Activated effector memory CD4-positive, alpha-beta T cell treated with anti-CD3 and anti-CD28 coated beads, Interleukin-2, amount 50 U/mL, for 16 hours (primary cell): ENCODE data around the gene LMOD3.
A peak's percentile ranks its signal among the peaks of the same experiment; 100 is the strongest.

Source experiments
- DNase-seq: peaks from one replicate; pipeline ENCODE4 v3.0.0-alpha.2; 2020

LMOD3 gene

DNA sequence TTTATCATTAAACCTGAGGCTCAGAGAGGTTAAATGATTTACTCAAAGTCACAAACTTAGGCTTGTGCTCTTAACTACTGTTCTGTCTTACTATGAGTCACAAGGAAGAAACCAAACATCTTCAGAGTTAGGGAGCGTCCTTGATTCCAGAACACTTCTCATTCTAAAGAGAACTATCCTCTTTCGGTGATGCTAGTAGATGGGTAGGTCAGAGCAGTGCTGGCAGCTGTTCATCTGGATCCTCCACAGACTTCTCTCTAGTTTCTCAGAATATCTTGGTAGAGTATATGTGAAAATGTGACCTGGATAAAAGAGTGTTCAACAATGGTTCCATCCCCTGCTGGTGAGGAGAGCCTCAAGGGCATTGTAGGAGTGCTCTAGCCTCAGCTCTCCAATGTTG, 34.3 kb downstream of the LMOD3 start:
- no peak for DNase-seq

DNA sequence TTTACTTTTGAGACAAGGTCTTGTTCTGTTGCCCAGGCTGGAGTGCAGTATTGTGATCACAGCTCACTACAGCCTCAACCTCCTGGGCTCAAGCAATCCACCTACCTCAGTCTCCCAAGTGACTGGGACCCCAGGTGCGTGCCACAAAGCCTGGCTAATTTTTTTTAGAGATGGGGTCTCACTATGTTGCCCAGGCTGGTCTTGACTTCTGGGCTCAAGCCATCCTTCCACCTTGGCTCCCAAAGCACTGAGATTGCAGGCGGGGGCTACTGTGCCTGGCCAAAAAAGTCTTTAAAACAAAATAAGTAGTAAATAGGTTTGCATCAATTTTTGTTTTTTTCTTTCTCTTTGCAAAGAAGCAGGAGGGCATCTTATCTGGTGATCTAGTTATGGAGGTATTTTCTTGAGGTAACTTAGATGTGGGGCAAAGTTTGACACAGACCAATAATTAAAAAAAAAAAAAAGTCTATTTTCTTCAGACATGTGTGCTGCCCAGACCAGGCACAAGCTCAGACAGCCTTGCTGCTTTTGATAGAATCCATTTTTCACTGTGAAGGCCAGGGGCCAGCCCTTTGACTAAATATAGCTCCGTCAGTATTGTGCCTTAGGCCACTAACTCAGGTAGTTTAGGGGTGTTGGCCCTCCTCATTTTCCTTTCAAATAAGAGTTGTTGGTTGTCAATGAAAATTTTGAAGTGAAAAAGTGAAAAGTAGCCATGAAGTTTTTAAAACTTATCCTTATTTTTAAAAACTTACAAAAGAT, 35.2 kb downstream of the LMOD3 start:
- DNase-seq, result no peak

DNA sequence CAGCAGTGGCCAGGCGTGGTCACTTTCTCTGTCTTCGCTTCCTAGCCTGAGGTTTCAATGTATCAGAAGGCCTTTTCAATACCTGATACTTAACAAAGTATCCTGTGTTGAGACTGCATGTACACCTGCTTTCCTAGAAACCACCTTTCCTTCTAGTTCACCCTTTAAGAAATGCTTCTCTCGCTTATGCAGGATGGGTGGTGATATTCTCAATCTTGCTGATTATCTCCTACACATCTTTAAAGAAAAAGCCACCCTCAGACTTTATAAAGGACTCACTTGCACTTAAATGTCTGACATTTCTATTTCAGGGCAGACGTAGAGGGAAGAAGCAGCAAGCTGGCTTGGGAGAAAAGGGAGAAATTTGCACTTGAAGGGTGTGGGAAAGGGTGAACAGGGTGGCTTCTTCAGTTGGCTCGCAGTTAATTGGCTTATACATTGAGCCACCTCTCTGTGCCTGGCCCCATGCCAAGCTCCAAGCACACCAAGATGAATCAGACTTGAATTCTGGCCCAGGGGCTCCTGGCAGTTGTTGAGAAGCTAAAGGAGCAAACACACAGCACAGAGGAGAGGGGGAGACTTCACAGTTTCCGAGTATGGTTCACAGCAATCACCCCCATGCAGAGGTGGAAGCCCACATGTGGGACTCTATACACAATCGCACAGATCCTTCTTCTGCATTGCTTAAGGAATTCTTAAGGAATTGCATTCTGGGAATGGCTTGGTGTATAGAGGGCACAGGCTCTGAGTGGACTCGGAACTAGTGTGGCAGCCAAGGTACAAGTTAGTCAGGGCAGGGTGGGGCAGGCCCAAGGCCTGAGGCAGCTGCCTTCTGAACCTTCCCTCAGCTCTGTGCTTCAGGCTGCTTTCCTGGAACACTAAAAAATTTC, 36.3 kb downstream of the LMOD3 start:
- DNase-seq, result peak; percentile 91

DNA sequence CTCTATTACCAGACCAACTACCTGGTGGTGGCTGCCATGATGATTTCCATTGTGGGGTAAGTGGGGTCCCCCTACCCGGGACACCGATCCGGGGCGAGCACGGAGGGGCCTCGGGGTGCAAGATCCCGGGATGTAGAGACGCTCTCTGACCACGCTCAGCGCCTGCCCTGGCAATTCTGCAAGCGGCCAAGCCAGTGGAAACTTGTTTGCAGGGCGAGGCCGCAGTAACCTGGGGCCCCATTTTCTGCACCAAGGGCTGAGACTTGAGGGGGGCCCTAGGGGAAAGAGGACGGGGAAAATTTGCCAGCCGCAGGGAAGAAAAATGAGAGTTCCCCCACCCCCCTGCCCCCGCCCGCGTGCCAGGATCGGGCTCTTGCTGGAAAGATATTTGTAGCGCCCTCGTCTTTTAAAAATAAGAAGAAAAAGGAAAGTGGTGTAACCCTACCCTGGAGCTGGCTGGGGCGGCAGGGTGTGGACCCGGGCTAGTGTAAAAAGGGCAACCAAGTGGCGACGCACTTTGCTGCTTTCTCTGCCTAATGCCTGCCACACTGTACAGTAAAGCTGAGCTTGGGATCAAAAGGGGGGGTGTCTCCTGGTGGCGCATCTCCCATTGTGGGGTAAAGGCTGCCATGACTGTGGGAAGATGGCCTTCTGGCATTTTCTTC, 37.1 kb downstream of the LMOD3 start:
- peak; percentile 76 for DNase-seq

- peak; percentile 96 for DNase-seq
Measured at GRCh38 chr3:69084326-69085167, 37.8 kb downstream of the LMOD3 start, which contains the start of gene ARL6IP5. Gene ARL6IP5, plus strand, starts transcription at chr3:69084937. Its CDS starts 111 bp downstream, at chr3:69085048.

- peak; percentile 90 for DNase-seq
Measured at GRCh38 chr3:69082805-69083204, 39.6 kb downstream of the LMOD3 start.

DNA sequence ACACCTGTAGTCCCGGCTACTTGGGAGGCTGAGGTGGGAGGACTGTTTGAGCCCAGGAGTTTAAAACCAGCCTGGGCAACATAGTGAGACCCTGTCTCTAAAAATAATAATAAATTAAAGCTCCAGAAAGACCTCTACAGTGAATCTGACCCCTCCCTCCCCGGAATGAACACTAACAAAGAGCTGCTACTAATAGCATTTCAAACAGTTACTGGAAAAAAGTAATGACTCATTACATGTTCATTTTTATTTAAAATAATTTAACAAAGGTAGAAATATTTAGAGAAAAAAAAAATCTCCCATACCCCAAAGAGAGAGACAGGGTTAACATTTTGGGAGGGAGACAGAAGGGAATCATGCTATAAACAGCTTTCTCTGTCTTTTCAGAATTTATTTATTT, 40.0 kb downstream of the LMOD3 start:
- DNase-seq, result no peak

GRCh38 chr3:69081583-69082262, 40.7 kb downstream of the LMOD3 start:
- DNase-seq, result no peak

GRCh38 chr3:69080233-69080920, 42.0 kb downstream of the LMOD3 start, which contains the start of gene UBA3:
Gene UBA3, minus strand, starts transcription at chr3:69080365. Its CDS starts 12 bp downstream, at chr3:69080353.
- peak; percentile 97 for DNase-seq

DNA sequence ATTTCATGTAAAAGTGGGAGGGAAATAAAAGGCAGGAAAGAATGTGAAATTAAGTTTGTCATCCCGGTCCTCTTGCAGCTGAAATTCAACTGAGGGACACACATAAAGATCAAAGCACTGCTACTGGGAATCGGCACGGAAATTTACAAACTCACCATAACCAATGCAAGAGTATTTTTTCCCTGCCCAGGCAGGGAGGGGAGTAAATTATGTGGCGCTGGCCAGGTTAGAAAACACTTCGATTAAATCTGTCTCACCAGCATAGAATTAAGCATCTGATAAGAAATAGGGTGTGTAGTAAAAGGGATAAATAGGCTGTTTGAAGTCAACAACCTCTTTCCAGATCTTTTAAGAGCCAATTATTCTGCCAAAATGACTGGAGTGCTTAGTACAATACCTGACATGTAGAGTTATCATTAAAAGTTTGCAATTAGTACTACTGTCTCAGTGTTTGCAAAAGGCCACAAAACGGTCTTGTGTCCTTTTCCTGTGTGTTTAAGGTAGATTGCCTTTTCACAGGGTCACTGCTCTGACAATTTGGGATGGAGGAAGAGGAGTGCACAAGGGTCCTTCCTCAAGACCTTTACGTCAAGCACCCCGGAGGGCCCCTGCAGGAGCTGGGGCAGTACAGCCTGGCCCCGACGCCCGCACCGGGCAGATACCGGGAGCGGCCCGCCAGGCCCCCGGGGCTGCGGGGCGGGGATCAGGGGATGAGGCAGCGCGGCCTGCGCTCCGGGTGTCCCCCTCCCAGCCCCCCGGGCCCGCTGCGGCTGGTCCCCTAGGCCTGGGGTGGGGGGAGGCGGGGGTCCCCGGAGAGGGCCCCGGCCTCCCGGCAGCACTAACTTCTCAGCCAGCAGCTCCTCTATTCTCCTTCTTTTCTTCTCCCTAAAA, 42.9 kb downstream of the LMOD3 start:
- peak; percentile 70 for DNase-seq

GRCh38 chr3:69072928-69073327, 49.5 kb downstream of the LMOD3 start:
- no peak for DNase-seq

- DNase-seq, result no peak
Measured at GRCh38 chr3:69066121-69066520, 56.3 kb downstream of the LMOD3 start.

DNA sequence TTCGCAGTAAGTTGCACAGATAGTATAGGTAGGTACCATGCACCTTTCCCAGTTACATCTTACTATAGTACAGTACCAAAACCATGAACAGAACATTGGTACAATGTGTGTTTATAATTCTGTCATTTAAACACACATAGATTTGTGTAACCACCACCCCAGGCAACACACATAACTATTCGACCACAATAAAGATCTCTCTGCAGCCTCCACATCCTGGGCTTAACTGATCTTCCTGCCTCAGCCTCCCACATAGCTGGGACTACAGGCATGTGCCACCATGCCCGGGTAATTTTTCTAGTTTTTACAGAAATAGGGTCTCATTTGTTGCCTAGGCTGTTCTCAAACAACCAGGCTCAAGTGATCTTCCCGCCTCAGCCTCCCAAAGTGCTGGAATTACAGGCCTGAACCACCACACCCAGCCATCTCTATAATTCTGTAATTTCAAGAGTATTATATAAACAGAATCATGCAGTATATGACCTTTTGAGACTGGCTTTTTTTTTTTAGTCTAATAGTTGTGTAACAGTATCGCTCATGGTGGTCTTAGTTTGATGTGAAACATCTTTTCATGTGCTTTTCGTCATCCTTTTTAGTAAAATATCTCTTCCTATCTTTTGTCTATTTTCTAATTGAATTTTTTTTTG, 57.0 kb downstream of the LMOD3 start:
- DNase-seq, result no peak

GRCh38 chr3:69063636-69064035, 58.8 kb downstream of the LMOD3 start:
- no peak for DNase-seq

- DNase-seq, result no peak
Measured at GRCh38 chr3:69059688-69060087, 62.7 kb downstream of the LMOD3 start.

DNA sequence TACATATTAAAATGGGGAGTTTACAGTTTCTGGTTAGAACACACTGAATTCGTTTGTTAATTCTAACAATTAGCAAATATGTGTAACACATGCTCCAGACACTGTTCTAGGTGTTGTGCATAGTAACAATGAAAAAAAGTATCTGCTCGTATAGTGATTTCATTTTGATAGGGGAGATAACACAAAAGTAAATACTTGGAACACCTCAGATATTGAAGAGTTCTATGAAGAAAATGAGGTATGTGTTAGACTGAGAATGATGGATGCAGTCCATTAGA, 63.5 kb downstream of the LMOD3 start:
- DNase-seq, result no peak

- no peak for DNase-seq
Measured at GRCh38 chr3:69058180-69058946, 64.0 kb downstream of the LMOD3 start.
